DND-41 (cell line): ENCODE data around the gene CEP95.

Source experiments
- ATAC-seq: fragments of 200-7000 bp; cut with Tn5 transposase; 3 replicates; pipeline ENCODE4 v1.9.1; 2021; ENCODE audit warnings: low read depth; ENCODE audit not compliant: insufficient read depth
- DNase-seq: peaks from one replicate; pipeline ENCODE4 v3.0.0-alpha.2; 2020
- H2AFZ ChIP-seq: 2 replicates; pipeline ENCODE4 v1.6.0; 2012; ENCODE audit warnings: low read depth, low read length
- H3K27ac ChIP-seq: 2 replicates; pipeline ENCODE4 v1.5.1; 2012; ENCODE audit warnings: low read length, inconsistent platforms
- H3K27me3 ChIP-seq: fragments of 200-600 bp; sonication (generic); 2 replicates; pipeline ENCODE4 v1.6.0; 2012; ENCODE audit warnings: low read length, mild to moderate bottlenecking, inconsistent platforms; ENCODE audit not compliant: insufficient read depth, poor library complexity
- H3K36me3 ChIP-seq: 2 replicates; pipeline ENCODE4 v1.5.1; 2012; ENCODE audit warnings: low read length, inconsistent platforms; ENCODE audit not compliant: insufficient read depth
- H3K4me1 ChIP-seq: 2 replicates; pipeline ENCODE4 v1.5.1; 2012; ENCODE audit warnings: mild to moderate bottlenecking, low read length; ENCODE audit not compliant: insufficient read depth
- H3K4me2 ChIP-seq: 2 replicates; pipeline ENCODE4 v1.6.0; 2012; ENCODE audit warnings: mild to moderate bottlenecking, moderate library complexity, low read length, inconsistent platforms; ENCODE audit not compliant: insufficient read depth
- H3K4me3 ChIP-seq, 2 experiments: fragments of 200-600 bp in 1 of 2; shearing (Covaris generic) in 1 of 2; 2 replicates each; pipeline ENCODE4 v1.5.1; 2012 to 2016; ENCODE audit warnings: inconsistent platforms in 2 of 2, low read length in 2 of 2, mild to moderate bottlenecking in 2 of 2, low read depth in 1 of 2, moderate library complexity in 1 of 2
- H3K79me2 ChIP-seq: 2 replicates; pipeline ENCODE4 v1.6.0; 2012; ENCODE audit warnings: low read length, inconsistent platforms; ENCODE audit not compliant: insufficient read depth
- H3K9ac ChIP-seq: 2 replicates; pipeline ENCODE4 v1.6.0; 2012; ENCODE audit warnings: low read depth, mild to moderate bottlenecking, inconsistent platforms, low read length, moderate library complexity
- H3K9me3 ChIP-seq: 2 replicates; pipeline ENCODE4 v1.5.1; 2012; ENCODE audit warnings: low read length, moderate library complexity, mild to moderate bottlenecking, inconsistent platforms; ENCODE audit not compliant: insufficient read depth, severe bottlenecking
- H4K20me1 ChIP-seq: 2 replicates; pipeline ENCODE4 v1.6.0; 2012; ENCODE audit warnings: low read length; ENCODE audit not compliant: insufficient read depth
- CTCF ChIP-seq: IDR thresholded peaks from 2 replicates; pipeline ENCODE4 v1.5.1; 2012; ENCODE audit warnings: borderline replicate concordance, low read length, moderate library complexity, mild to moderate bottlenecking; ENCODE audit not compliant: poor library complexity, severe bottlenecking; ENCODE audit errors: extremely low read depth
- EZH2 ChIP-seq: IDR thresholded peaks from 3 replicates; pipeline ENCODE4 v1.6.1; 2012; ENCODE audit warnings: borderline replicate concordance, low read depth, mild to moderate bottlenecking, moderate library complexity, low read length, inconsistent platforms; ENCODE audit not compliant: severe bottlenecking

Gene CEP95

GRCh38 chr17:64551461-64551860 is 44.7 kb downstream of the CEP95 start:
- Histone ChIP-seq H3K4me1 (no peaks in the 10 kb centered on the region), H2AFZ (no peak overlapping the region), H3K4me2 (no peak overlapping the region), H3K4me3 (no peak overlapping the region), H3K27ac (no peak overlapping the region), H3K27me3 (no peaks in the 10 kb centered on the region), H3K9ac (no peak overlapping the region), H3K9me3 (no peaks in the 10 kb centered on the region), H3K79me2 (no peaks in the 10 kb centered on the region), H4K20me1 (no peaks in the 10 kb centered on the region), H3K36me3 (peaks cover 90% of the 10 kb centered on the region)
- no peak for TF ChIP-seq EZH2
- TF ChIP-seq CTCF: no peak
- ATAC-seq (no peak), DNase-seq (no peak)

GRCh38 chr17:64554028-64554637 is 47.4 kb downstream of the CEP95 start:
- no peak overlapping the region for H2AFZ ChIP-seq
- H3K9ac ChIP-seq: no peak overlapping the region

GRCh38 chr17:64555281-64555680 is 48.5 kb downstream of the CEP95 start:
- Histone ChIP-seq H3K27ac (no peak overlapping the region), H3K9me3 (no peaks in the 10 kb centered on the region), H3K9ac (no peak overlapping the region), H4K20me1 (no peaks in the 10 kb centered on the region), H3K4me2 (no peak overlapping the region), H2AFZ (no peak overlapping the region), H3K4me3 (no peak overlapping the region), H3K79me2 (no peaks in the 10 kb centered on the region), H3K4me1 (no peaks in the 10 kb centered on the region), H3K36me3 (peaks cover 71% of the 10 kb centered on the region), H3K27me3 (no peaks in the 10 kb centered on the region)
- no peak for DNase-seq
- no peak for ATAC-seq
- no peak for TF ChIP-seq CTCF
- no peak for TF ChIP-seq EZH2

More at GRCh38 chr17:64554028-64554637, 47.4 kb downstream of the CEP95 start:
- no peaks in the 10 kb centered on the region for H3K4me1 ChIP-seq
- H3K27me3 ChIP-seq: no peaks in the 10 kb centered on the region
- H3K4me2 ChIP-seq: no peak overlapping the region
- no peak for ATAC-seq
- peaks cover 80% of the 10 kb centered on the region for H3K36me3 ChIP-seq
- no peak overlapping the region for H3K4me3 ChIP-seq
- H3K79me2 ChIP-seq: no peaks in the 10 kb centered on the region
- DNase-seq: no peak
- H4K20me1 ChIP-seq: no peaks in the 10 kb centered on the region
- no peaks in the 10 kb centered on the region for H3K9me3 ChIP-seq
- H3K27ac ChIP-seq: no peak overlapping the region
- TF ChIP-seq CTCF (no peak), EZH2 (no peak)

- Histone ChIP-seq H3K4me1 (no peaks in the 10 kb centered on the region), H3K9me3 (no peaks in the 10 kb centered on the region), H4K20me1 (no peaks in the 10 kb centered on the region), H3K4me2 (no peak overlapping the region), H3K79me2 (no peaks in the 10 kb centered on the region), H2AFZ (no peak overlapping the region), H3K4me3 (no peak overlapping the region), H3K9ac (no peak overlapping the region), H3K27ac (no peak overlapping the region), H3K36me3 (peaks cover 52% of the 10 kb centered on the region; the same call in 1 of the 2 replicates), H3K27me3 (no peaks in the 10 kb centered on the region)
- TF ChIP-seq CTCF: no peak
- no peak for TF ChIP-seq EZH2
- no peak for DNase-seq
- ATAC-seq: no peak
Observed at GRCh38 chr17:64564098-64564497, 57.3 kb downstream of the CEP95 start.
